ENCODE data around the gene MRPS18A. TPM values are rescaled to one million over a fixed set of nuclear protein-coding genes. Genes with fewer than 3 reads are reported as not detected.

Gene MRPS18A
- total and polyA plus RNA-seq, 12 donors, result 24.8 to 119 (median 52.0) TPM

GRCh38 chr6:43720999-43721398, 33.4 kb upstream of the MRPS18A start:
- Histone ChIP-seq H3K27ac (no peak overlapping the region), H3K9me3 (replicated peaks in 1 of 3) (no peaks in the 10 kb centered on the region), H3K4me3 (no peak overlapping the region), H3K4me1 (replicated peaks in 1 of 2) (no peaks in the 10 kb centered on the region), H3K36me3 (replicated peaks in 1 of 2) (no peaks in the 10 kb centered on the region), H3K27me3 (no peaks in the 10 kb centered on the region)
- TF ChIP-seq, protein P1, sequence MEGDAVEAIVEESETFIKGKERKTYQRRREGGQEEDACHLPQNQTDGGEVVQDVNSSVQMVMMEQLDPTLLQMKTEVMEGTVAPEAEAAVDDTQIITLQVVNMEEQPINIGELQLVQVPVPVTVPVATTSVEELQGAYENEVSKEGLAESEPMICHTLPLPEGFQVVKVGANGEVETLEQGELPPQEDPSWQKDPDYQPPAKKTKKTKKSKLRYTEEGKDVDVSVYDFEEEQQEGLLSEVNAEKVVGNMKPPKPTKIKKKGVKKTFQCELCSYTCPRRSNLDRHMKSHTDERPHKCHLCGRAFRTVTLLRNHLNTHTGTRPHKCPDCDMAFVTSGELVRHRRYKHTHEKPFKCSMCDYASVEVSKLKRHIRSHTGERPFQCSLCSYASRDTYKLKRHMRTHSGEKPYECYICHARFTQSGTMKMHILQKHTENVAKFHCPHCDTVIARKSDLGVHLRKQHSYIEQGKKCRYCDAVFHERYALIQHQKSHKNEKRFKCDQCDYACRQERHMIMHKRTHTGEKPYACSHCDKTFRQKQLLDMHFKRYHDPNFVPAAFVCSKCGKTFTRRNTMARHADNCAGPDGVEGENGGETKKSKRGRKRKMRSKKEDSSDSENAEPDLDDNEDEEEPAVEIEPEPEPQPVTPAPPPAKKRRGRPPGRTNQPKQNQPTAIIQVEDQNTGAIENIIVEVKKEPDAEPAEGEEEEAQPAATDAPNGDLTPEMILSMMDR (IDR thresholded peaks at IDR 0.05), result no peak
- TF ChIP-seq POLR2A (IDR thresholded peaks at IDR 0.05), result no peak
- WGBS, 4 donors, result 78 to 87% (median 82%) methylated on average over 4 of the region's 4 CpGs
- no peak for DNase-seq
- intact Hi-C loops (cut with DNase I), result loop anchor here in 1 of 2 donors (10.0 kb wide), 1 partner anchor 364 kb away; no protein-coding TSS in a partner anchor

DNA sequence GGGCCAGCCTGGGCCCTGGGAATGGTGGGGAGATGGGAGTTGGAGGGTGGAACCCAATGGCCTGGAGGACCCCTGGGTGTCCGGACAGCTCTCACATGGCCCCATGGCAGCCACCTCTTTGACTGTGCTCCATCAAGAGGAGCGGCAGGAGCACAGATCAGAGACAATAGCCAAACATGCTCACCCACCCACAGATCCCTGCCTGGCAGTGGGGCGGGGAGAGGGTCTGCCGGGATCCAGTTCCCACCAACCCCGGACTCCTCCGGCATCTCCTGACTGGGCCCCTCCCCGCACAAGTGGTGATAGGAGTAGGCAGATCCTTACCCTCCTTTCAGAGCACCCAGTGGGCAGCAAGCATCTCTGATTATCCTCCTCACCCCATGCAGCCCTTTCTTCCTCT, 31.9 kb upstream of the MRPS18A start:
- no peak overlapping the region for H3K4me3 ChIP-seq
- no peak for TF ChIP-seq POLR2A (IDR thresholded peaks at IDR 0.05)
- TF ChIP-seq, protein P1 (IDR thresholded peaks at IDR 0.05), result no peak
- intact Hi-C loops (cut with DNase I), result no loop called here
- no peaks in the 10 kb centered on the region for H3K27me3 ChIP-seq
- H3K9me3 ChIP-seq (replicated peaks in 1 of 3), result no peaks in the 10 kb centered on the region
- no peak overlapping the region for H3K27ac ChIP-seq
- no peak for DNase-seq
- 79 to 86% (median 84%) methylated on average over 7 of the region's 7 CpGs for WGBS, 4 donors
- no peaks in the 10 kb centered on the region for H3K4me1 ChIP-seq (replicated peaks in 1 of 2)
- no peaks in the 10 kb centered on the region for H3K36me3 ChIP-seq (replicated peaks in 1 of 2)

DNA sequence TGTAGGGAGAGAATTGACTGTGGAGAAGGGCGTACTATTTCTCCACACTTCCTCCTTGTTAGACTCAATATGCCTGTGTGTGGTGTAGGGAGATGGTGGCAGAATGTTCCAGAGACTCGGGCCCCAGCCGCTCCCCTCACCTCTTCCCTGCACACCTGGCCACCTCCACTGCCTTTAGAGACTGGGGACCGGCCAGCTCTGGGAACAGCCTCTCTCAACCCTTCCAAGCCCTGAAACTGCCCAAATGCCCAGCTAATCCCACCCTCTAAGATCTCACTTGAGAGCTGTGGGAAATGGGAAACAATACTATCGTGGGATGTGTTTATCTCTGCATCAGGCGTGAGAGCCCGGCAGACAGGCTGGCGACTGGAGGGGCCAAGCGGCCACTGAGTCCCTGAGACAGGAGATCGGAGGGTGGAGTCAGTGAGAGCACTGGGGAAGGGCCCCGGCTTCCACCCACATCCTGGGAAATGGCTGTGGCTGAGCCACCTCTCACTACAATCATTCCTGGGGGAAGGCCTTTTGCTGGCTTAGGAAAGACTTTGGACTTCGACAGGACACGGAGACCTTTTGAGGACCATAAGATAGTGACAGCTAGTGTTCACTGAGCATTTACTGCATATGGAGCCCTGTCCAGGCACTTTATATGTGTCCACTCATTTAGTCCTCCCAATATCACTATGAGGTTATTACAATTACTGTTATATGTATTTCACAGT, 31.0 kb upstream of the MRPS18A start:
- DNase-seq, result no peak
- Histone ChIP-seq H3K27me3 (no peaks in the 10 kb centered on the region), H3K4me1 (replicated peaks in 1 of 2) (no peaks in the 10 kb centered on the region), H3K27ac (no peak overlapping the region), H3K9me3 (replicated peaks in 1 of 3) (no peaks in the 10 kb centered on the region), H3K4me3 (no peak overlapping the region), H3K36me3 (replicated peaks in 1 of 2) (no peaks in the 10 kb centered on the region)
- 85 to 93% (median 90%) methylated on average over 9 to 13 of the region's 13 CpGs for WGBS, 4 donors
- intact Hi-C loops (cut with DNase I), result no loop called here
- TF ChIP-seq POLR2A (IDR thresholded peaks at IDR 0.05), result no peak
- TF ChIP-seq, protein P1 (IDR thresholded peaks at IDR 0.05), result no peak

DNA sequence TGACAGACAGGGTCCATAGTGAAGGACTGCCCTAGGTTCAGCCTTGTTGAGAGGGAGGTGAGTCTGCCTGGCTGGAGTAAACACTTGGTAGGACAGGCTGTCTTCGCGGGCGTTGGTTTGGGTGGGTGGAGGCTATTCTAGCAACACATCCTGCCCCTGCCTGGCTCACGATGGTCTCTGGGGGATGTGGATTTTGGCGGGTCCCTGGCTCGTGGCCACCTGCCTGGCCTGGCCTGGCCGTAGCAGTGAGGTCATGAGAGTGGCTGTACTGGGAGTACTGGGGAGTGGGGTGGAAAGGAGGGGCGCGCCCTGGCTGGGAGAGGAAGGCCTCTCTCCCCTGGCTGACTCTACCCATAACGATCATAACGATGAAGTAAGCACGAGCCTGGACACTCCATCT, 30.2 kb upstream of the MRPS18A start:
- Histone ChIP-seq H3K27ac (no peak overlapping the region), H3K4me3 (no peak overlapping the region), H3K36me3 (replicated peaks in 1 of 2) (no peaks in the 10 kb centered on the region), H3K9me3 (replicated peaks in 1 of 3) (no peaks in the 10 kb centered on the region), H3K27me3 (no peaks in the 10 kb centered on the region), H3K4me1 (replicated peaks in 1 of 2) (no peaks in the 10 kb centered on the region)
- intact Hi-C loops (cut with DNase I), result no loop called here
- 83 to 90% (median 85%) methylated on average over 2 to 12 of the region's 12 CpGs for WGBS, 4 donors
- TF ChIP-seq, protein P1 (IDR thresholded peaks at IDR 0.05), result no peak
- TF ChIP-seq POLR2A (IDR thresholded peaks at IDR 0.05), result no peak
- DNase-seq, result no peak
